ENCODE measurements around the gene HYLS1.

The HYLS1 gene

GRCh38 chr11:125949271-125950177, 62.1 kb downstream of the HYLS1 start:
- WGBS, 2 experiments = 92 to 94% methylated on average over 22 of the region's 22 CpGs
- H3K4me3 ChIP-seq (ENCODE audit: insufficient read depth, low read depth, low read length) = no peak overlapping the region
- H3K27ac ChIP-seq (ENCODE audit: insufficient read depth, low read depth, low read length, poor library complexity, severe bottlenecking) = no peak overlapping the region
- H3K4me1 ChIP-seq (ENCODE audit: control insufficient read depth, insufficient read depth, low read length) = peaks cover 14% of the 10 kb centered on the region
- H3K27me3 ChIP-seq (ENCODE audit: control insufficient read depth, insufficient read depth, low read length, poor library complexity, severe bottlenecking) = no peaks in the 10 kb centered on the region
- H3K9me3 ChIP-seq (ENCODE audit: control insufficient read depth, low read length) = no peaks in the 10 kb centered on the region
- H3K36me3 ChIP-seq (ENCODE audit: control insufficient read depth, insufficient read depth, low read length) = no peaks in the 10 kb centered on the region

- 95 to 96% methylated on average over 11 of the region's 11 CpGs for WGBS, 2 experiments
- no peaks in the 10 kb centered on the region for H3K27me3 ChIP-seq (ENCODE audit: control insufficient read depth, insufficient read depth, low read length, poor library complexity, severe bottlenecking)
- H3K27ac ChIP-seq (ENCODE audit: insufficient read depth, low read depth, low read length, poor library complexity, severe bottlenecking) = no peak overlapping the region
- no peak overlapping the region for H3K4me3 ChIP-seq (ENCODE audit: insufficient read depth, low read depth, low read length)
- H3K9me3 ChIP-seq (ENCODE audit: control insufficient read depth, low read length) = no peaks in the 10 kb centered on the region
- peaks cover 10% of the 10 kb centered on the region for H3K4me1 ChIP-seq (ENCODE audit: control insufficient read depth, insufficient read depth, low read length)
- no peaks in the 10 kb centered on the region for H3K36me3 ChIP-seq (ENCODE audit: control insufficient read depth, insufficient read depth, low read length)
Observed at GRCh38 chr11:125950178-125950490, 62.7 kb downstream of the HYLS1 start.

Measured in ectodermal cell (in vitro differentiated cells).